GM12878 (cell line): ENCODE measurements around the gene ADAMTSL4. TPM values are rescaled to one million over a fixed set of nuclear protein-coding genes. Genes with fewer than 3 reads are reported as not detected.

Experiments used
- ATAC-seq: fragments of 200-7000 bp; cut with Tn5 transposase; 3 replicates; pipeline ENCODE4 v1.9.1; 2020; ENCODE audit warnings: mild to moderate bottlenecking, moderate library complexity
- BruUV-seq: library from RNA; stranded (reverse); fragments of 400-500 nt; replicated peaks from 2 replicates; lab custom pipeline; 2021; lab: Mats Ljungman, UMichigan
- CTCF ChIA-PET: fragments of 300-600 bp; sonication (Branson Sonifier 250); formaldehyde crosslinking; extraction: SDS; loops from one replicate; lab custom pipeline; 2021; ENCODE audit warnings: inconsistent platforms; lab: Yijun Ruan, JAX
- POLR2A ChIA-PET: fragments of 350-600 bp; formaldehyde crosslinking; extraction: SDS; loops from one replicate; lab custom pipeline; 2021; ENCODE audit warnings: inconsistent platforms; lab: Charles Lee
- RAD21 ChIA-PET: fragments of 300-600 bp; sonication (Branson Sonifier 250); formaldehyde crosslinking; loops from one replicate; lab custom pipeline; 2023; ENCODE audit warnings: antibody characterized with exemption; ENCODE audit not compliant: unreplicated experiment; lab: Charles Lee
- SMC1A ChIA-PET: fragments of 300-600 bp; sonication (Branson Sonifier 250); formaldehyde crosslinking; loops from one replicate; lab custom pipeline; 2023; ENCODE audit not compliant: unreplicated experiment, uncharacterized antibody; lab: Charles Lee
- DNase-seq: peaks from one replicate; pipeline ENCODE4 v3.0.0-alpha.2; 2011; ENCODE audit warnings: low read depth, low spot score
- FAIRE-seq: peaks from 3 replicates; lab custom pipeline; 2011; peaks lifted over from hg19 to GRCh38; lab: Jason Lieb, UNC
- H2AFZ ChIP-seq: 2 replicates; pipeline ENCODE4 v1.6.0; 2011; ENCODE audit warnings: low read depth, low read length, control low read depth; ENCODE audit not compliant: control insufficient read depth
- H3K27ac ChIP-seq: 2 replicates; pipeline ENCODE4 v1.5.1; 2011; ENCODE audit warnings: control low read depth; ENCODE audit not compliant: control insufficient read depth, insufficient read depth
- H3K27me3 ChIP-seq, 2 experiments: replicated peaks in 1 of 2; 2 replicates each; pipeline versions ENCODE4 v1.6.0 to v1.6.1; 2011; ENCODE audit warnings: low read length in 1 of 2; ENCODE audit not compliant: control insufficient read depth in 2 of 2, insufficient read depth in 2 of 2
- H3K36me3 ChIP-seq, 2 experiments: 2 replicates each; pipeline ENCODE4 v1.5.1; 2011; ENCODE audit warnings: low read length in 1 of 2; ENCODE audit not compliant: control insufficient read depth in 2 of 2, insufficient read depth in 2 of 2
- H3K4me1 ChIP-seq: 2 replicates; pipeline ENCODE4 v1.6.1; 2011; ENCODE audit warnings: mild to moderate bottlenecking, low read length, moderate library complexity, mixed read lengths; ENCODE audit not compliant: control insufficient read depth, insufficient read depth
- H3K4me2 ChIP-seq: 2 replicates; pipeline ENCODE4 v1.6.0; 2011; ENCODE audit warnings: control low read depth; ENCODE audit not compliant: control insufficient read depth, insufficient read depth
- H3K4me3 ChIP-seq: fragments of 200-600 bp; sonication (generic); 2 replicates; pipeline ENCODE4 v1.5.1; 2016
- H3K79me2 ChIP-seq: 2 replicates; pipeline ENCODE4 v1.6.0; 2011; ENCODE audit warnings: low read length; ENCODE audit not compliant: control insufficient read depth, insufficient read depth
- H3K9ac ChIP-seq: 2 replicates; pipeline ENCODE4 v1.8.0; 2011; ENCODE audit warnings: low read length, control low read depth, mixed read lengths; ENCODE audit not compliant: control insufficient read depth, insufficient read depth
- H3K9me3 ChIP-seq: replicated peaks from 3 replicates; pipeline ENCODE4 v1.5.1; 2011; ENCODE audit warnings: mild to moderate bottlenecking, low read length; ENCODE audit not compliant: control insufficient read depth, insufficient read depth
- H4K20me1 ChIP-seq: 2 replicates; pipeline ENCODE4 v1.6.0; 2011; ENCODE audit not compliant: control insufficient read depth, insufficient read depth
- ATF7 ChIP-seq: fragments of 450-650 bp; IDR thresholded peaks from 2 replicates; pipeline ENCODE4 v1.6.1; 2016; ENCODE audit warnings: low read depth, mild to moderate bottlenecking
- MEF2A ChIP-seq: IDR thresholded peaks from 2 replicates; pipeline ENCODE4 v1.6.1; 2011; ENCODE audit warnings: low read depth, mild to moderate bottlenecking, low read length, moderate library complexity; ENCODE audit not compliant: insufficient read depth
- NFXL1 ChIP-seq: fragments of 450-650 bp; IDR thresholded peaks from 2 replicates; pipeline ENCODE4 v1.6.1; 2017; ENCODE audit warnings: antibody characterized with exemption, mild to moderate bottlenecking, borderline replicate concordance
- NFYA ChIP-seq: IDR thresholded peaks from 2 replicates; pipeline ENCODE4 v1.6.1; 2011; ENCODE audit warnings: low read depth, mild to moderate bottlenecking, low read length, improper control_type of control experiment, borderline replicate concordance
- NR2C2 ChIP-seq: IDR thresholded peaks from 2 replicates; pipeline ENCODE4 v1.6.1; 2011; ENCODE audit warnings: borderline replicate concordance, low read depth; ENCODE audit not compliant: control insufficient read depth, insufficient read length
- REST ChIP-seq: IDR thresholded peaks from 2 replicates; pipeline ENCODE4 v1.6.1; 2012; ENCODE audit warnings: mild to moderate bottlenecking, low read depth, low read length
- SIN3A ChIP-seq: IDR thresholded peaks from 2 replicates; pipeline ENCODE4 v1.6.1; 2012; ENCODE audit warnings: low read depth, low read length, improper control_type of control experiment
- SIX5 ChIP-seq: IDR thresholded peaks from 2 replicates; pipeline ENCODE4 v1.6.1; 2011; ENCODE audit warnings: mild to moderate bottlenecking, low read depth, low read length, moderate library complexity; ENCODE audit not compliant: severe bottlenecking
- SKIL ChIP-seq: fragments of 450-650 bp; IDR thresholded peaks from 2 replicates; pipeline ENCODE4 v1.6.1; 2017; ENCODE audit warnings: mild to moderate bottlenecking, low read depth, inconsistent platforms; ENCODE audit not compliant: poor library complexity, severe bottlenecking
- SPI1 ChIP-seq: IDR thresholded peaks from 2 replicates; pipeline ENCODE4 v1.6.1; 2011; ENCODE audit warnings: low read depth, mild to moderate bottlenecking, low read length, moderate library complexity, borderline replicate concordance; ENCODE audit not compliant: insufficient read depth
- TBL1XR1 ChIP-seq: IDR thresholded peaks from 2 replicates; pipeline ENCODE4 v1.6.1; 2012; ENCODE audit warnings: low read depth, low read length, improper control_type of control experiment
- USF1 ChIP-seq: IDR thresholded peaks from 2 replicates; pipeline ENCODE4 v1.6.1; 2011; ENCODE audit warnings: borderline replicate concordance, low read depth, mild to moderate bottlenecking, moderate library complexity, mixed read lengths, low read length; ENCODE audit not compliant: insufficient read depth; ENCODE audit errors: extremely low read length
- USF2 ChIP-seq: IDR thresholded peaks from 2 replicates; pipeline ENCODE4 v1.6.1; 2011; ENCODE audit warnings: low read depth, low read length, improper control_type of control experiment, borderline replicate concordance
- ZNF622 ChIP-seq: fragments of 450-650 bp; IDR thresholded peaks from 2 replicates; pipeline ENCODE4 v1.6.1; 2017; ENCODE audit warnings: mild to moderate bottlenecking, inconsistent platforms
- WGBS: methylation state at CpG from one replicate; pipeline ENCODE4 v1.1.6; 2016; ENCODE audit warnings: low lambda C conversion rate; ENCODE audit not compliant: insufficient replicate concordance, insufficient coverage; ENCODE audit errors: missing lambda C conversion rate; 5-methylcytosine and 5-hydroxymethylcytosine counted together
- in situ Hi-C: fragments of 300-500 bp; cut with MboI; formaldehyde crosslinking; loops from 9 replicates; pipeline ENCODE4 v1.14.3; 2018; ENCODE audit warnings: mixed read lengths
- intact Hi-C: fragments of 100-400 bp; cut with micrococcal nuclease; formaldehyde crosslinking; loops from one replicate; pipeline ENCODE4 v1.14.2; 2022; ENCODE audit not compliant: unreplicated experiment
- polyA plus RNA-seq, 11 experiments: library from polyadenylated mRNA; depleted of rRNA in 4 of 11; unstranded in 6 of 11; stranded (reverse) in 5 of 11; fragments of >200 nt; fragmentation: Nextera tagmentation in 4 of 11; fragmentation: Illumina TruSeq in 1 of 11; extraction: Ambion mirVana in 4 of 11; extraction: Trizol in 1 of 11; gene quantifications; 1 replicate in 1 of 11; 2 replicates in 10 of 11; pipeline versions ENCODE4 v1.2.1 to v1.2.3, GENCODE V29; 2011 to 2016; ENCODE audit warnings: inconsistent platforms in 2 of 11, missing spikeins in 2 of 11, low read depth in 1 of 11
- total RNA-seq, 4 experiments: library from RNA; depleted of rRNA in 3 of 4; stranded (reverse); fragments of >200 nt in 3 of 4; fragmentation: Illumina TruSeq in 1 of 4; extraction: Trizol in 1 of 4; gene quantifications; 2 replicates each; pipeline versions ENCODE4 v1.2.1 to v1.2.3, GENCODE V29; 2013 to 2021

The ADAMTSL4 gene
- total and polyA plus RNA-seq, 10 of the 15 experiments (the other 5 are each of a cell fraction or from before 2014, with no cell fraction given), result 0.04 to 0.15 (median 0.05) TPM; not detected in 5

GRCh38 chr1:150563340-150564038 is 14.3 kb downstream of the ADAMTSL4 start:
- peak overlapping the region; percentile 62 for H3K4me3 ChIP-seq
- H4K20me1 ChIP-seq, result no peaks in the 10 kb centered on the region
- intact Hi-C loops (loop anchor here (1.0 to 5.0 kb wide), 7 partner anchors 12 to 414 kb away; partner anchors contain the start of genes ENSA, GOLPH3L and SETDB1), in situ Hi-C loops (no loop called here)
- peak overlapping the region; percentile 98 for H3K9ac ChIP-seq
- H3K27me3 ChIP-seq, result no peaks in the 10 kb centered on the region
- no peak overlapping the region for H2AFZ ChIP-seq
- peaks cover 47% of the 10 kb centered on the region for H3K79me2 ChIP-seq
- WGBS, result 2% methylated on average over 4 of the region's 4 CpGs
- POLR2A ChIA-PET, result interaction anchor here (0.5 to 11.4 kb wide), 13 partner anchors 7 to 625 kb away, joined by 3 to 324 read pairs (median 5); partner anchors contain the start of genes ENSA, GOLPH3L and MCL1
- H3K9me3 ChIP-seq, result no peaks in the 10 kb centered on the region
- no TSS peak for BruUV-seq
- H3K27ac ChIP-seq, result peak overlapping the region; percentile 98
- RAD21 ChIA-PET, result interaction anchor here (0.5 to 12.1 kb wide), 17 partner anchors 13 to 433 kb away, joined by 3 to 387 read pairs (median 8); partner anchors contain the start of genes CTSS, ENSA, GOLPH3L and MCL1
- peaks cover 48% of the 10 kb centered on the region for H3K4me1 ChIP-seq
- ATAC-seq (peak; percentile 44), DNase-seq (peak; percentile 83), FAIRE-seq (peak; percentile 52)
- CTCF ChIA-PET, result interaction anchor here (1.3 to 13.7 kb wide), 7 partner anchors 13 to 415 kb away, joined by 3 to 390 read pairs (median 11); partner anchors contain the start of genes ENSA and MCL1
- H3K4me2 ChIP-seq, result peak overlapping the region; percentile 97
- SMC1A ChIA-PET, result interaction anchor here (0.8 to 12.5 kb wide), 11 partner anchors 13 to 359 kb away, joined by 3 to 388 read pairs (median 5); partner anchors contain the start of genes ENSA, GOLPH3L and MCL1
- H3K36me3 ChIP-seq, result no peaks in the 10 kb centered on the region
- no peak for TF ChIP-seq NR2C2
- TF ChIP-seq ATF7, result no peak; the same call in 1 of the 2 replicates
- no peak for TF ChIP-seq USF2
- no peak for TF ChIP-seq SIX5
- no peak for TF ChIP-seq NFXL1
- no peak for TF ChIP-seq REST
- TF ChIP-seq SPI1, result no peak
- TF ChIP-seq ZNF622, result no peak
- TF ChIP-seq MEF2A, result peak; percentile 86
- TF ChIP-seq SIN3A, result peak; percentile 34; the same call in 1 of the 2 replicates
- TF ChIP-seq SKIL, result peak; percentile 89
- no peak for TF ChIP-seq NFYA
- TF ChIP-seq USF1, result no peak
- TF ChIP-seq TBL1XR1, result peak; percentile 97
